NT2/D1 (cell line): ENCODE results near the gene STARD4.

Experiments
- DNase-seq: peaks from one replicate; pipeline ENCODE4 v3.0.0-alpha.2; 2011; ENCODE audit warnings: low read depth, low spot score
- H3K27me3 ChIP-seq: 2 replicates; pipeline ENCODE4 v1.6.0; 2011; ENCODE audit warnings: mild to moderate bottlenecking; ENCODE audit not compliant: insufficient read length, insufficient read depth
- H3K36me3 ChIP-seq: 2 replicates; pipeline ENCODE4 v1.6.1; 2011; ENCODE audit warnings: mild to moderate bottlenecking, low read length, mixed read lengths; ENCODE audit not compliant: insufficient read depth, insufficient read length
- H3K4me1 ChIP-seq: 2 replicates; pipeline ENCODE4 v1.5.1; 2011; ENCODE audit not compliant: insufficient read depth, insufficient read length
- H3K4me3 ChIP-seq: 2 replicates; pipeline ENCODE4 v1.5.1; 2011; ENCODE audit warnings: low read depth; ENCODE audit not compliant: insufficient read length
- H3K9ac ChIP-seq: 2 replicates; pipeline ENCODE4 v1.6.0; 2011; ENCODE audit warnings: low read depth; ENCODE audit not compliant: insufficient read length
- H3K9me3 ChIP-seq: 2 replicates; pipeline ENCODE4 v1.5.1; 2011; ENCODE audit warnings: mild to moderate bottlenecking, low read length; ENCODE audit not compliant: insufficient read depth
- SUZ12 ChIP-seq: IDR thresholded peaks from 2 replicates; pipeline ENCODE4 v1.6.1; 2011; ENCODE audit not compliant: insufficient read length, insufficient read depth; ENCODE audit errors: extremely low read depth
- YY1 ChIP-seq: IDR thresholded peaks from 2 replicates; pipeline ENCODE4 v1.6.1; 2011; ENCODE audit not compliant: insufficient read length, insufficient read depth
- ZNF274 ChIP-seq: IDR thresholded peaks from 2 replicates; pipeline ENCODE4 v1.6.1; 2011; ENCODE audit warnings: mild to moderate bottlenecking, low read depth, low read length

Gene STARD4

DNA sequence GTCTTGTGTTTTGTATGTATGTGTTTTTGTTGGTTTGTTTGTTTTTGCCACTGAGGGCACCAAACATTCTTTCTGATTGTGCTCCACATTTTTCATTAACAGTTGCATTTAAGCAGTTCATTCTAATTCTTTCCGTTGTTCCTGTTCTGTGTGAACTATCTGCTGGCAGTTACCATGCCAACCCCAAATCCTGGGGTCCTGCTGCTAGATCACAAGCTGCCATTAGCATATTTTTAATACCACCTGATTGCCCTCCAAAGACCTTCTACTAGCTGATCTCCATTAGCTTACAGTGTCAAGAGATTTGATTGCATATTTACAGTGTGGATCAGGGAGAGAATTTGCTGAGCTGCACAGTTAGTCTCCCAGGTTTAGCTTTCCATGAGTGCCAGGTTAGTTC, 40.6 kb upstream of the STARD4 start:
- Histone ChIP-seq H3K4me1 (no peaks in the 10 kb centered on the region), H3K36me3 (no peaks in the 10 kb centered on the region), H3K27me3 (no peaks in the 10 kb centered on the region), H3K4me3 (no peak overlapping the region), H3K9me3 (no peaks in the 10 kb centered on the region), H3K9ac (no peak overlapping the region)
- no peak for DNase-seq
- TF ChIP-seq ZNF274: no peak
- no peak for TF ChIP-seq YY1
- TF ChIP-seq SUZ12: no peak

DNA sequence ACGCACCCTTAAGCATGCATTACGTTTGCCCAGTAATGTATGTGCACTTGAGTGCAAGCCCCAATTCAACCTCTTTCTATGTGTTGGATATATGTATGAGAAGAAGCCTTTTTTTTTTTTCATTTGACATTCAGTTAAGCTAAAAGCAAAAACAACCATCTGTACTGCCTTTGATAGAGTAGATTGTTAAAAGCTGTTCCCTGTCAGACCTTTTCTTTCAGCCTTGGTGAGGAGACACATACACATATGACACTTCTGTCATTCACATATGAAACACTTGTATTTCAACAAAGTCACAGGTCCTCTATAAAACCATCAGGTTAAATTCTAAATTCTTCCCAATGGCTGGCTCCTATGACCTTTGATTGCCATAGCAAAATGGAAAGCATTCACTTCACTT, 40.2 kb upstream of the STARD4 start:
- no peaks in the 10 kb centered on the region for H3K27me3 ChIP-seq
- H3K36me3 ChIP-seq: no peaks in the 10 kb centered on the region
- no peak overlapping the region for H3K4me3 ChIP-seq
- TF ChIP-seq YY1 (no peak), SUZ12 (no peak), ZNF274 (no peak)
- no peaks in the 10 kb centered on the region for H3K9me3 ChIP-seq
- no peak overlapping the region for H3K9ac ChIP-seq
- DNase-seq: no peak
- H3K4me1 ChIP-seq: no peaks in the 10 kb centered on the region

DNA sequence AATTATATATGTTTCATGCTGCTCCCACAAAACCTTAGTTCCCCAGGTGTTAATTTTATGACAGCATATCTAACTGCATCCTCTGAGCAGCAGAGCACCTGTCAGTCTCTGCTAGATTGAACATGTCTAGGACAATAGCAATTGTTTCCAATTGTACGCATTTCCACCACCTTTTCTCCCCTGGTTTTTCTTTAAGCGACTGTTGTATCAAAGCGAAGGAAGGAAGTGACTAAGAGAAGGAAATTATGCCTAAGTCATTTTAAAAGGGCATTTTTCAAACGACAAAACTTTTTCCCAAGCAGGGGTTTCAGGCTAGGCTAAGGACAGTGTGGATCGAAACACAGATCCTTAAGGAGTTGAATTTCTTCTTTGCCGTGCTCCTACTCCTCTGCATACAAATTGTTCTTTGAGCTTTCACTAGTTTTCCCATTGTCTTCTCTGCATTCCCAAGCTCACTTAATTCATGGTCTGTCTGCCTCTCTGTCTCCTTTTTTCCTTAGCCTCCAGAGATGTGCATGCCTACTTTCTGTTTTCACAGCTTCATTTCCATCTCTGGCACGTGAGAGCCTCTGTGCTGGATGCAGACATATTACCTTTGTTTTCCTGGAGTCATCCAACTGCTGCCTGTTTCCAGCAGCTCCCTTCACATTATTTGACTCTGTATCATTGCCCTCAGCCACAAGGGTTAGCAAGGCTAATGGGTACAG, 39.4 kb upstream of the STARD4 start:
- DNase-seq: peak; percentile 54
- Histone ChIP-seq H3K4me3 (no peak overlapping the region), H3K9me3 (no peaks in the 10 kb centered on the region), H3K4me1 (no peaks in the 10 kb centered on the region), H3K27me3 (no peaks in the 10 kb centered on the region), H3K36me3 (no peaks in the 10 kb centered on the region), H3K9ac (no peak overlapping the region)
- TF ChIP-seq SUZ12: no peak
- TF ChIP-seq ZNF274: no peak
- TF ChIP-seq YY1: no peak

DNA sequence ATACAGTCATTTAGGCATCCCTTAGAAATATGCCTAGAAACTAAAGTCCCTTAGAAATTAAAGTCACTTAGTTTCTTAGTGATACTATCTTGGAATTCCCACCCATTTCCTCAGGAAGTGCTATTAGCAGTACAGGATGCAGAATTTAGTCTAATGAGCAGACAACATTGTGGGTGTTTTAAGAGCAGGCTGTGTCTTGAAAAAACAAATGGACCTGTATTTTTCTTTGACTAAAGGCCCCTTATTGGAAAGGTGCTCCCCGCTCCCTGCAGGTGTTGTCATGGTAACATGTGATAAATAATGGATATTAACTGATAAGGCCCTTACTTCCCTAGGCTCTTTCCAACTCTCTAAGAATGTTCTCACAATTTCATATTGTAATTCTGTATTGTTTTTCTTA, 38.8 kb upstream of the STARD4 start:
- no peak overlapping the region for H3K4me3 ChIP-seq
- no peak for DNase-seq
- H3K9me3 ChIP-seq: no peaks in the 10 kb centered on the region
- no peaks in the 10 kb centered on the region for H3K27me3 ChIP-seq
- H3K36me3 ChIP-seq: no peaks in the 10 kb centered on the region
- H3K9ac ChIP-seq: no peak overlapping the region
- no peaks in the 10 kb centered on the region for H3K4me1 ChIP-seq
- TF ChIP-seq ZNF274 (no peak), SUZ12 (no peak), YY1 (no peak)

DNA sequence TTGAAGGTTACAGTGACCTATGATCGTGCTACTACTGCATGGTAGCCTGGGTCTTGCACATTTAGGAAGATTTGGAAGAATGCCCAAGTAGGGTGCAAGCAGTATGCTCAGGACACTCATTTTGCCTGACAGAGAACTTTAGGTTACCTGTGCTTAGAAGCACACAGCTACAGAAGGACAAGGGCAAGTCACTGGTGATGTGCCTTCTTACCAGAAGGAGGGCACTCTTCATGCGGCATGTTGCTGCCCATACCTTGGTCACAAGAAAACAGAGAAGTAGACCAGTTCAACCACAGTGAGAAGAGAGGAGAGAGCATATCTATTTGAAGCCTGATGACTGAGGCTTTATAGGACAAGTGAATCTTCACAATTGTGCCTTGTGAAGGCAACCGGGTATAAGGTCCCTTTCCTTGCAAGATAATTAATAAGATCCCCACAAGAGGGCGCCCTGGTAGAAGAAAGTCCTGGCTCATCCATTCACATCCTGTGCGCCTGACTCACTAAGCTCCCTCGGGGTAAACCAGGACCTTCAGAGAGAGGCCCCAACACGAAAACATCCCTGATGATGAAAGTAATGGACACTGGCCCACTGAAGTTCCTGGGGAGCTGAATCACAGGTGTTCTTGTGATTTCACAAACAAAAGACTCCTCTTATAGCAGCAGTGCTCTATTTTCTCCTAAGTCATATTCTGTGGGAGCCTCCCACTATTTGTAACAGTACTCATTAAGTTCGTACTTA, 38.1 kb upstream of the STARD4 start:
- Histone ChIP-seq H3K4me1 (no peaks in the 10 kb centered on the region), H3K9ac (no peak overlapping the region), H3K4me3 (no peak overlapping the region), H3K36me3 (no peaks in the 10 kb centered on the region), H3K9me3 (no peaks in the 10 kb centered on the region), H3K27me3 (no peaks in the 10 kb centered on the region)
- TF ChIP-seq ZNF274: no peak
- no peak for TF ChIP-seq SUZ12
- TF ChIP-seq YY1: no peak
- DNase-seq: peak; percentile 74

DNA sequence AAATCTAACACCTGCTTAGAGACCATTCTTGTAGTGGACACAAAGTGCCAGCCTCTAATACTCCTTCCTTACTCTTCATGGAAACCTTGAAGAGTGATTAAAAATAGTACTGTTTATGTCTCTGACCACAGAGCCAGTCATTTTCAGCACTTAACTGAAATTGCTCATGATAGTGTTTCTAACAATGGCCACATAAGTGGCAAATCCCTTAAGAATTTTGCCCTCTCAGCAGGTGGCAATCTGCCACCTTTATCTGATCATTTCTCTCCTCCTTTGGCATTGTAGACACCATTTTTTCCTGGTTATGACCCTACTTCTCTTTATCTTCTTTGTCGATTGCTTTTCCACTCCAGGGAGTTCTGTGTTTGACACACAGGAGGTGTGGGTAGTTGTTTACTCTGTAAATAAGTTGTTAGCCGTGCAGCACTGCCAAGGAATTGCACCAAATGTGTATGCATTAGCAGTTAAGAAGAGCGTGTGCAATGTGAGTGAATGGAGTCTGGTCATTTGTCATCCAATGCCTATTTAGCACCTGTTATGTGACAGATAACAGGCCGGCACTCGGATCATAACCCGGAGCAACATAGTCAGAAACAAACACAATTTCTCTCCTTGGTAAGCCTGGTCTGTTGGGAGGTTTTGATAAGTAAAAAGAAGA, 36.8 kb upstream of the STARD4 start:
- TF ChIP-seq YY1 (no peak), SUZ12 (no peak), ZNF274 (no peak)
- DNase-seq: no peak
- no peak overlapping the region for H3K9ac ChIP-seq

DNA sequence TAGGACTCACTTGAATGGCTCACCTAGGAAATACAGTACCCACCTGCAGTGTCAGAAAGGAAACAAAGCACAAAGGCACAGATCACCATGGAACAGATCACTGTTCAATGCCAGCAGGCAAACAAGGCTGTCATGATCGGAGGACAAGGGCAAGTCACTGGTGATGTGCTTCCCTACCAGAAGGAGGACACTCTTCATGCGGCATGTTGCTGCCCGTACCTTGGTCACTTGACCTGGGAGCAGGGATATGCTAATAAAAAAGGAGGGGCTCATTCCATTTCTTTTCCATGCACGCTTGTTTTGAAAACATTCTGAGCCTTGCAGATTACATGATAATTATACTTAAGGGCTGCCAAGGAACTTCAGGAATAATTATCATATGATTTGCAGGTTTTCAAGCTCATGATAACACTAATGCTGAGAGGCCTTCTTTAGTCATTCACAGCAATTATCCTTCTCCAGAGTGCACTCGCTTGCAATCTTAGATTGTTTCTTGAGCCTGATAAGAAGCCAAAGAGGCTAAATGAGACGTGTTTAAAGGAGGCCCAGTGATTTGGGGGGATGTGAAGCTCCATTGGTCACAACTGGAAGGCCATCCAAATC, 36.1 kb upstream of the STARD4 start:
- TF ChIP-seq SUZ12: no peak
- no peak for TF ChIP-seq YY1
- no peak for TF ChIP-seq ZNF274
- no peak for DNase-seq
- H3K9ac ChIP-seq: no peak overlapping the region
- H3K4me1 ChIP-seq: no peaks in the 10 kb centered on the region
- H3K9me3 ChIP-seq: no peaks in the 10 kb centered on the region
- no peak overlapping the region for H3K4me3 ChIP-seq
- H3K27me3 ChIP-seq: no peaks in the 10 kb centered on the region
- H3K36me3 ChIP-seq: no peaks in the 10 kb centered on the region

More for the DNA sequence above, 36.8 kb upstream of the STARD4 start:
- H3K27me3 ChIP-seq: no peaks in the 10 kb centered on the region
- H3K9me3 ChIP-seq: no peaks in the 10 kb centered on the region
- H3K36me3 ChIP-seq: no peaks in the 10 kb centered on the region
- no peaks in the 10 kb centered on the region for H3K4me1 ChIP-seq
- H3K4me3 ChIP-seq: no peak overlapping the region
